Measurements from ENCODE around the gene EPB41. TPM values are rescaled to one million over a fixed set of nuclear protein-coding genes. Genes with fewer than 3 reads are reported as not detected.

The EPB41 gene
- total and polyA plus RNA-seq, 2 of the 8 experiments (the other 6 are each of a cell fraction or from before 2014, with no cell fraction given), result 36.7 to 109 TPM

- peak in 2 of 3 experiments; percentile 42 to 77; a peak in 3 of 4 replicates for TF ChIP-seq CTCF (IDR thresholded peaks at IDR 0.05; ENCODE audit: control extremely low read depth in 1 of 3, insufficient read depth in 1 of 3, low read depth in 1 of 3, low read length in 3 of 3)
- peak; percentile 61; the same call in 1 of the 2 replicates for TF ChIP-seq SP4 (IDR thresholded peaks at IDR 0.05; ENCODE audit: low read length)
- no peak for TF ChIP-seq TAF7 (optimal IDR thresholded peaks at IDR 0.05; ENCODE audit: borderline replicate concordance, low read depth, low read length)
- TF ChIP-seq TEAD4 (IDR thresholded peaks at IDR 0.05; ENCODE audit: low read depth, low read length), result peak; percentile 98
- peak; percentile 61 for TF ChIP-seq NANOG (IDR thresholded peaks at IDR 0.05; ENCODE audit: insufficient read depth, low read depth, low read length, poor library complexity, severe bottlenecking)
- TF ChIP-seq JUND (IDR thresholded peaks at IDR 0.05; ENCODE audit: low read length), result peak; percentile 37; the same call in 1 of the 2 replicates
- no peak for TF ChIP-seq MAFK (IDR thresholded peaks at IDR 0.05; ENCODE audit: low read depth, low read length)
- peak; percentile 73 for TF ChIP-seq KDM1A (IDR thresholded peaks at IDR 0.05; ENCODE audit: borderline replicate concordance, low read length)
- TF ChIP-seq ASH2L (IDR thresholded peaks at IDR 0.05; ENCODE audit: low read length), result peak; percentile 55
- TF ChIP-seq E2F6 (IDR thresholded peaks at IDR 0.05), result peak; percentile 77
- TF ChIP-seq TCF12 (IDR thresholded peaks at IDR 0.05; ENCODE audit: low read depth, low read length), result 0 out of 2 replicates have a peak, but pooled peaks have one; percentile 30
- peak; percentile 44 for TF ChIP-seq KDM4A (IDR thresholded peaks at IDR 0.05; ENCODE audit: low read depth, low read length, severe bottlenecking)
- TF ChIP-seq CBX8 (IDR thresholded peaks at IDR 0.05; ENCODE audit: borderline replicate concordance, low read depth, low read length), result no peak
- no peak for TF ChIP-seq SIRT6 (IDR thresholded peaks at IDR 0.05; ENCODE audit: low read length)
- peak; percentile 49; the same call in 1 of the 2 replicates for TF ChIP-seq TAF1 (IDR thresholded peaks at IDR 0.05; ENCODE audit: low read depth, low read length)
- peak; percentile 67 for TF ChIP-seq MAX (IDR thresholded peaks at IDR 0.05)
- TF ChIP-seq SUZ12 (IDR thresholded peaks at IDR 0.05; ENCODE audit: low read length), result no peak
- TF ChIP-seq EP300 (IDR thresholded peaks at IDR 0.05; ENCODE audit: borderline replicate concordance in 1 of 2, low read depth in 2 of 2, low read length in 2 of 2), result peak; percentile 36 to 82; a peak in 2 of 3 replicates
- TF ChIP-seq SP1 (IDR thresholded peaks at IDR 0.05; ENCODE audit: low read depth, low read length), result peak; percentile 60
- 0 out of 2 replicates have a peak, but pooled peaks have one; percentile 6 for TF ChIP-seq YY1 (IDR thresholded peaks at IDR 0.05; ENCODE audit: low read depth, low read length)
Observed at GRCh38 chr1:29124366-29125236, 210.2 kb downstream of the EPB41 start (continued).
